ENCODE data around the gene NUCB1. TPM values are rescaled to one million over a fixed set of nuclear protein-coding genes. Genes with fewer than 3 reads are reported as not detected.

Gene NUCB1
- total RNA-seq, 1 experiment from 2014 or later, result 125 TPM

GRCh38 chr19:48858984-48859710 lies 41.0 kb upstream of the NUCB1 start:
- no peak overlapping the region for H2BK12ac ChIP-seq (ENCODE audit: insufficient read length, low read depth, low read length)
- H3K14ac ChIP-seq (ENCODE audit: insufficient read depth, low read length), result no peak overlapping the region
- H2BK20ac ChIP-seq (ENCODE audit: low read depth, low read length, poor library complexity, severe bottlenecking), result no peak overlapping the region
- H2BK15ac ChIP-seq (ENCODE audit: low read depth, low read length), result no peak overlapping the region
- no peak overlapping the region for H4K8ac ChIP-seq (replicated peaks; ENCODE audit: insufficient read length, low read depth, low read length)
- Mint-ChIP-seq H3K4me1 (peaks cover 3 to 10% of the 10 kb centered on the region in 2 experiments), H3K9me3 (no peaks in the 10 kb centered on the region), H3K27me3 (ENCODE audit: low read depth) (no peaks in the 10 kb centered on the region), H3K4me3 (peak overlapping the region in 1 of 2 experiments; percentile 35; a peak in 2 of 5 replicates), H3K27ac (peak overlapping the region in 2 of 3 experiments; percentile 46 to 77; a peak in 2 of 7 replicates), H3K36me3 (ENCODE audit: insufficient read depth in 1 of 3, low read depth in 3 of 3) (peaks cover 0 to 35% (median 3%) of the 10 kb centered on the region in 3 experiments; a peak in 5 of 7 replicates)
- no peak overlapping the region for H2AFZ ChIP-seq (ENCODE audit: low read length)
- no CpG with 5 or more reads among the region's 34 CpGs for WGBS (ENCODE audit: extremely low coverage, insufficient read length, low lambda C conversion rate)
- H3K27ac ChIP-seq (ENCODE audit: insufficient read length, low read depth, low read length), result no peak overlapping the region
- no peaks in the 10 kb centered on the region for H3K79me1 ChIP-seq (ENCODE audit: insufficient read depth, low read depth, low read length, poor library complexity, severe bottlenecking)
- no peak overlapping the region for H3K4ac ChIP-seq (ENCODE audit: low read depth, low read length)
- TF ChIP-seq CTCF (conservative IDR thresholded peaks at IDR 0.05), result no peak
- H3K27me3 ChIP-seq (ENCODE audit: insufficient read depth, low read length), result no peaks in the 10 kb centered on the region
- H3K4me2 ChIP-seq (ENCODE audit: insufficient read depth, insufficient read length, low read length), result no peak overlapping the region
- H3K56ac ChIP-seq (ENCODE audit: insufficient read length, low read depth, low read length), result no peak overlapping the region
- no peaks in the 10 kb centered on the region for H4K20me1 ChIP-seq (ENCODE audit: control insufficient read depth, insufficient read depth, insufficient read length)
- H2BK120ac ChIP-seq (ENCODE audit: low read depth, low read length, poor library complexity, severe bottlenecking), result no peak overlapping the region
- peak; percentile 77 for DNase-seq
- H3K23me2 ChIP-seq (ENCODE audit: insufficient read length, low read depth, low read length, poor library complexity, severe bottlenecking), result no peaks in the 10 kb centered on the region
- no peaks in the 10 kb centered on the region for H3K9me3 ChIP-seq (ENCODE audit: control insufficient read depth, low read depth, low read length)
- no peak overlapping the region for H2BK5ac ChIP-seq (ENCODE audit: insufficient read length, low read length)
- H4K5ac ChIP-seq (ENCODE audit: insufficient read length, low read depth, low read length), result no peak overlapping the region
- H3K4me1 ChIP-seq (ENCODE audit: insufficient read depth, low read length), result no peaks in the 10 kb centered on the region; the same call in 1 of the 2 replicates
- no peak overlapping the region for H4K91ac ChIP-seq (ENCODE audit: insufficient read length, low read depth, low read length)
- no peak overlapping the region for H3K18ac ChIP-seq (ENCODE audit: insufficient read length, low read depth, low read length)
- no peak overlapping the region for H2AK5ac ChIP-seq (ENCODE audit: insufficient read length, low read length)
- no peak overlapping the region for H3K9ac ChIP-seq (ENCODE audit: extremely low read depth, insufficient read length, low read length)
- no peak overlapping the region for H3T11ph ChIP-seq (ENCODE audit: low read length)
- H3K79me2 ChIP-seq (ENCODE audit: insufficient read depth, low read length), result no peaks in the 10 kb centered on the region
- H3K23ac ChIP-seq (ENCODE audit: insufficient read length, low read depth, low read length), result no peak overlapping the region

Measured in H9 (cell line).